ENCODE results near the gene ARHGAP15.

- TF ChIP-seq CTCF (IDR thresholded peaks at IDR 0.05; ENCODE audit: low read length) (no peak), EZH2 (IDR thresholded peaks at IDR 0.05; ENCODE audit: borderline replicate concordance, low read length) (no peak)
Measured at GRCh38 chr2:143083636-143084035, 45.6 kb upstream of the ARHGAP15 start.
